HG02759 (cell line): Measurements from ENCODE around the gene DUSP23.

Source experiments
- ATAC-seq: cut with Tn5 transposase; IDR thresholded peaks from one replicate; pipeline ENCODE4 v1.9.1; 2021; ENCODE audit warnings: mild to moderate bottlenecking, moderate library complexity; ENCODE audit not compliant: unreplicated experiment

The DUSP23 gene

DNA sequence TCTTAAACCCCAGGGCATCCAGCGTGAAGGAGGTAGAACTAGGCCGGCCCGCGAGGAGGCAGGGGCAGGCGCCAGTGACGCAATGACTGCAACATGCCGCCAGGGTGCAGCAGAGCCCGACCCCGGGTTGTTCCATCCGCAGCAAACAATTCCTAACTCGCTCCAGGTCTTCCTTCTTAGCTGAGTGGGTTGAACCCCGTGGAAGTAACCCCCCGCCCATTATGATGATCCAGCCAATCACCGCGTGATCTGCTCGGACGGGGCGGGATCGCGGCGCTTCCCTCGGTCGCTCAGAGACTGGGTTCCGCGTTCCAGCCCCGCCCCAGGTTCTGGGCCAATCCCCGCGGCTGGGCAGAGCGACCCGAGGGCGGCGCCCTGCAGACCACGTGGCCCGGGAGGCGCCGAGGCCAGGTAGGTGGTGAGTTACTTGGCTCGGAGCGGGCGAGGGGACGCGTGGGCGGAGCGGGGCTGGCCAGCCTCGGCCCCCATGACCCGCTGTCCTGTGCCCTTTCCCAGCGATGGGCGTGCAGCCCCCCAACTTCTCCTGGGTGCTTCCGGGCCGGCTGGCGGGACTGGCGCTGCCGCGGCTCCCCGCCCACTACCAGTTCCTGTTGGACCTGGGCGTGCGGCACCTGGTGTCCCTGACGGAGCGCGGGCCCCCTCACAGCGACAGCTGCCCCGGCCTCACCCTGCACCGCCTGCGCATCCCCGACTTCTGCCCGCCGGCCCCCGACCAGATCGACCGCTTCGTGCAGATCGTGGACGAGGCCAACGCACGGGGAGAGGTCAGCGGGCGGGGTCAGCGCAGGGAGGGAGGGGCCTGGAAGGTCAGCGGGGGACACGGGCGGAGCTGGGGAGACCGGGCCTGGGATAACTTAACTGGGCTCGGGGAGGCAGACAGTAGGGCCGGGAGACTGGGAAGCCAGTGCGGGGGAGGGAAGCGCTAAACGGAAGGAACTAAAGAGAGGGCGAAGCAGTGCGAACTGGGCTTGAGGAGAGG is at the start of gene DUSP23:
DUSP23 (plus strand) TSS at position 380 of the 1,000 bp plus-strand sequence; CDS start at position 519, 139 bp downstream.
- peak; percentile 99 for ATAC-seq

DNA sequence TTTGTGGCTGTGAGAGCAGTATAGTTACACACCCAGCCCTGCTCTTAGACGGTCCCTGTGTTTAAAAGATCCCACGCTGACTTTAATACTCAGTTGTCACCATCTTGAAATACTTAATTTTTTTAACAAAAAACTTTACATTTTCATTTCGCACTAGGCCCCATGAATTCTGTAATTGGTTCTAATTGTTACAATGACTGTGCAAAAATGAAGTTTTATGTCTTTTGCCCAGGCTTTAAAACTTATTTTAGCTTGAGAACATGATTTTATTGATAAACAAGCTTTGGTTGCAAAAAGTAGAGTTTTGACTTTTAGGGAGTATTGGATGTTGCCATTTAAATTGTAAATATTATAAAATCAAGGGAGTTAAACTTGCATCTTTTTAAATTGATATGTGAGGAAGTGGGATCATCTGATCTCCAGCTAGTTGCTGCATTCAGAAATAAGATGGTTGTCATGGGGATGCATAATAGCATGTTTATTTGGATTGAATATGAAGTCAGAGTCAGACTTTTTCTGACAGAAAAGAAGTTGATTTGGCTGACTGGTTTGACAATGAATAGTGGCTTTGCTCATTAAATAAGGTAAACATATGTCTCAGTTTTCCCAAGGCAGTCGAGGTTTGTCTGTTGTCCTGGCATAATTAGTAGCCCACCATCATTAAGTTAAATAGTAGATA is 43.4 kb upstream of the DUSP23 start:
- ATAC-seq, result no peak

DNA sequence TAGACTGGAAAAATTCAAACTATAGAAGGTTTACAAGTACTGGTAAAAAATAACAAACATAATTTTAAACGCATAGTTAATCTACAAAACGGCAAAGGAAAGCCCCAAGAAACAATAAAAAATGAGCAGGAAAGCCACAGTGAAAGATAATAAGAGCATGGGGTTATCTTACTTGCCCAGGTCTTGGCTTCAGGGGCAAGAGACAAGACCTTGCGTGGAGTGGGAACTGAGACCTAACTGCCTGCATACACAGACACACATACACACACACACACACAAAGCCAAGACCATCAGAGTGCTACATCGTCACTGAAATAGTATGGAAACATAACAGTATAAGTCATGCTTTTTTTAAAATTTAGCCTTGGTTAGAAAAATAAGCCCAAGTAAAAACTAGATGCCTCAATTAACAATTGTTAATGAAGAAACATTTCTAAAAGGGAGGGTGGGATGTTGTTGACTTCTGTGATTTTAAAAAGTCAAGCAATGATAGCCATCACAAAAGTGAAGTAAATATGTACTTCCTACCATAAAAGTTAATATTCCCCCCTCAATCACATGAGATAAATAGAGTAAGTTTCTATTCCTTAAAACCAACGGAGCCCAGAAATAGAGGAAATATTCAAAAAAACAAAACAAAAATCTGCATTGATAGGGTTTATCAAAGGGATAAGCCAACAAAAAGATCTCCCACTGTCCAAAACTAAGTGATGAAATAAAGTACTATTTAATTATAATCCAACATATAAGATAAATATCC is 36.9 kb upstream of the DUSP23 start:
- ATAC-seq, result no peak

- ATAC-seq, result no peak
Observed at GRCh38 chr1:159746666-159747065, 34.1 kb upstream of the DUSP23 start.

DNA sequence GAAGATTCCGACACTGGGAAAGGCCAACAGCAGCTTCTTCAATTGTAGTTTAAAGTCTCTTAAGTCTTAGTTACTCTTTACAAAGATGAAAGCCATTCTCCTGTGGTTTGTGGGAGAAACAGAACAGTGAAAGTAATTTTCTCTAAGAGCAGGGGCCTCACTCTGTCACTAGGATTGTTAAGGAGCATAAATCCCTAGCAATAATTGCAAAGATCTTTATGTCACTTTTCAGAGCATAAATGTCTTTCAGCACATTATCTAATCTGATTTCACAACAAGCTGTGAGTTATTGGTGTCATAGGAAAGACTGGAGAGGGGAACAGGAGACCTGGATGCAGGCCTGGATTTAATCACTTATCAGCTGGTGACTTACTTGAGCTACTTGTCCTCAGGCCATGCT is 32.4 kb upstream of the DUSP23 start:
- no peak for ATAC-seq

DNA sequence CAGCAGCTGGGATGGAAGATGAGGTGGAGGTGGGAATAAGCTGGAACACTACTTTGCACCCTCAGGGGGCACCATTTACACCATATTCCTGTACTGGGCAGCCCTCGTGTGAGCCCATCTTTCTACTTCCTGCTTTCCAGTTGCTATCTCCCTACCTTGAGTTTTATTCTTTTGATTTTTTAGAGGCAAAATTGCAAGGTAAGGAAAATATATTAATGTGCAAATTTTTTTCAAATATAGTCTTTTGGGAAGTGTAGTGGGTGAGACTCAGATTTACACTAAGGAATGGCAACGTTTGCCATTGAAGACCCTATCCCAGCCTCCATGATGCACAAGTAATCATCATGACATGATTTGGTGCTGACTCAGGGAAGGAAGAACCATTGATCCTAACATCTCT is 31.1 kb upstream of the DUSP23 start:
- ATAC-seq, result no peak

GRCh38 chr1:159750621-159751020 is 30.1 kb upstream of the DUSP23 start:
- ATAC-seq, result no peak

GRCh38 chr1:159751031-159751430 is 29.7 kb upstream of the DUSP23 start:
- no peak for ATAC-seq

DNA sequence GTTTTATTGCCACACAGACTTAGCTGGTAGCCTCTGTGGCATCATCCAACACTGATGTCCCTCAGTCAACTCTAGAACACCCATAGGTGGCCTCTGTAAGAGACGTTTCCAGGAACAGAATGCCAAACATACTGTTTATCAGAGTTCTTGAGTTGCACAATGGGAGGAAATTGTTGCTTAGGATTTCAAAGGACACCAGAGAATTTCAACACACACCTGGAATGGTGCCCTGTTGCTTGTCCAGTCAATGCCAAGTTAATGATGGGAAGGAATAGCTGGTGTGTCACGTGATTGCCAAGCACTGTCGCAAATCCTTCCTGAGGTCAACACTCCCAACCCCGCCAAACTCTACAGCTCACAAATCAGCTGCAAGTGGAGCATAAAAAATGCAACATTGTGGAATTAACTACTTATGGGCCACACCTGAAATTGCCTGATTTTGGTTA is 28.6 kb upstream of the DUSP23 start:
- no peak for ATAC-seq

GRCh38 chr1:159753386-159753785 is 27.4 kb upstream of the DUSP23 start:
- no peak for ATAC-seq

GRCh38 chr1:159755451-159756007 is 25.2 kb upstream of the DUSP23 start:
- no peak for ATAC-seq

GRCh38 chr1:159756397-159756796 is 24.4 kb upstream of the DUSP23 start:
- ATAC-seq, result no peak

- no peak for ATAC-seq
Observed at GRCh38 chr1:159763686-159764085, 17.1 kb upstream of the DUSP23 start.

- ATAC-seq, result no peak
Observed at GRCh38 chr1:159765806-159766205, 15.0 kb upstream of the DUSP23 start.

DNA sequence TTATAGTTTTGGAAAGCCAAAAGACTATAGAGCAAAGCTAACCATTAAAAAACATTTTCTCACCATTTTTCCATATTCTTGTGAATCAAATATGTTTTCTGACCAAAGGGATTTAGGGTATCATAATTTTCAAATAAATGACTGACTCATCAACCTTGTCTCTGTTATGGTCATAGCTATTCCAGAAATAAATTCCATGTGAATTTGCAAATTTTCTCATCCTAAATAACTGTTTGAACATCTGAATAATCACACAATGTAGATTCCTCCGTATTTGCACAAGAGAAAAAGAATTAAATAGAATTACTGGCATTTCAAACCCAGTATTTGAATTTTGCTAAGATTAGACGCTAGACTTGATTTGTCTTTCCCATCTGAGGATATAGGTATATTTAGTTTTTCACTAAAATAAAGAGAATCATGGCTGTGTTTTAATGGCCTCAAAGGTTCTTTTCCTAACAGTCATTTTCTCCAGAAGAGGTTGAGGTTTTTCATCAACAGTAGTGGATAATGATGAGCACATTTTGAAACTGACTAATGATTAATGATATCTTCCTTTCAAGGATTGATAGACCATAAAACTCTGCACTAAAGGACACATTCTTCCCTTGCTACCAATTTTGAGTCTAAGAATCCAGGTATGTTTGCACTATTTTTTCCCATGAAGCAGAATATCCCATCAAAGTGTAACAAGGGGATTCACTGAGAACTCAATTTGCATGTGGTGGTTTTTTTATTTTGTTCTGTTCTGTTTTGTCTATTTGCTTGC is 9.5 kb upstream of the DUSP23 start:
- ATAC-seq, result no peak

DNA sequence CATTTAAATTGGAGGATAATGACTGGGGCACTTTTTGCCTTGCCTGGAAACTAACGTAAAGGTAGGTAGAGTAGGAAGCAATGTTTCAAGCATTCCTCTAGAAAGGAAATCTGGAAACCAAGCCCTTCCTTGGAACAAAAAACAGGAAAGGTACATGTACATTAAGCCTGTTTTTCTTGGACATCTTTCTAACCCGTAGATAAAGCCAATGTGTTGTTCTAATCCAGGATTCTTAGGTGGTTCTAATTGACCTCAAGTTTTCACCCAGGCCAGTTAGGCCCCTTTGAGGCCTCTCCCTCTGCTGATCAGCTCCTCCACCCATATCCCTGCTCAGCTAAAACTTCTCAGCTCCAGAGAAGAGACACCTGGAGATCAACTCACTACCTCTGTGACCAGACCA is 6.3 kb upstream of the DUSP23 start:
- ATAC-seq, result no peak

DNA sequence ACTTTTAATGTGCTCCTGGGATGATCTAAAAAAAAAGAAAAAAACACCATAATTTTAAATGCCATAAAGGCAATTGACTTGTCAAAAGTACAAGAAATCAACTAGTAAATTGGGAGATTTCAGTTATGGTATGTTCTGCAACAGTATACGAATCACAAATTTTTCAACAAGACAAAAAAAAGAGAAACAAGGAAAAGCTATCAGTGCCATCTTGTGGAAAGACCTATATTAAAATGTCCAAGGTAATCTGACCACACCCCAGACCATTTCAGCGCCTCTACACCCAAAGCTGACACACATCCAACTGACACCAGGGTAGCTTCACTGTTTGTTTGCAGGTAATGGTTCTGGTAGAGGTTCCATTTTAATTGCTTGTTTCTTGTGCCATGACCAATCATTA is 5.0 kb upstream of the DUSP23 start:
- no peak for ATAC-seq

- no peak for ATAC-seq
Observed at GRCh38 chr1:159778266-159778665, 2.5 kb upstream of the DUSP23 start.

DNA sequence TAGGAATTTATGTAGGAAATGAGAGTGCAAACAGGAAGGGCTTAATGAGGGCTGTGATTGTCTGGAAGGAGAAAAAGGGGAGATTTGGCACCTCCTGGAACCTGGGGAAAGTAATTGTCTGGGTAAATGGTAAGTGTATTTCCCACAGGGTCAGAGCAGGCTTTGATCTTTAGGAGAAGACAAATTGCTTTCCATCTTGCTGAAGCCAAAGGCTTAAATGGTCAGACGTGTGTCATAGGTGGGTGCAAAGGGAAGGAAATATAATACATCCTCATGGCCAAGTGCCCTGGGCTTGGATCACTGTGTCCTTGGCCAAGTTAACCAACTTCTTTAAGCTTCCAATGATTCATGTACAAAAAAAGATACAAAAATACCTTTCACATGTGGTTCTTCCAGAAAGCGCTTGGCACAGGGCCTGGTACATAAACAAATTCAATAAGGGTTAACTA is 1.3 kb upstream of the DUSP23 start:
- ATAC-seq, result no peak

DNA sequence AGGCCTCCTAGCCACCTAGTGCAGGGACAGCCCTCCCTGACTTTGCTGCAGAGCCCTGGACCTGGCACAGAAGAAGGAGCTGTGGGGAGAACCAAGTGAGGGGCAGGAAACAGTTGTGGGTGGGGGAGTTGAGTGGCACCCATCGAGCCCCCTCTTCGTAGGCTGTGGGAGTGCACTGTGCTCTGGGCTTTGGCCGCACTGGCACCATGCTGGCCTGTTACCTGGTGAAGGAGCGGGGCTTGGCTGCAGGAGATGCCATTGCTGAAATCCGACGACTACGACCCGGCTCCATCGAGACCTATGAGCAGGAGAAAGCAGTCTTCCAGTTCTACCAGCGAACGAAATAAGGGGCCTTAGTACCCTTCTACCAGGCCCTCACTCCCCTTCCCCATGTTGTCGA is 1.2 kb downstream of the DUSP23 start:
- ATAC-seq, result no peak
